SK-N-SH treated with all-trans-retinoic acid at 6 μM for 48 hours (cell line): ENCODE data around the gene SLC6A4.

Source experiments
- ATAC-seq: fragments of 200-7000 bp; cut with Tn5 transposase; 3 replicates; pipeline ENCODE4 v1.9.1; 2020; ENCODE audit warnings: mild to moderate bottlenecking, moderate library complexity
- ARNTL ChIP-seq: fragments of 450-650 bp; formaldehyde crosslinking; IDR thresholded peaks from 2 replicates; pipeline ENCODE4 v1.5.0; 2020; ENCODE audit warnings: low read depth, mild to moderate bottlenecking, moderate library complexity, borderline replicate concordance
- BACH2 ChIP-seq: fragments of 250-450 bp; sonication (Bioruptor Pico); IDR thresholded peaks from 2 replicates; pipeline ENCODE4 v1.9.0; 2021; ENCODE audit warnings: mild to moderate bottlenecking, borderline replicate concordance
- CREB5 ChIP-seq: fragments of 250-450 bp; sonication (Bioruptor Pico); IDR thresholded peaks from 2 replicates; pipeline ENCODE4 v1.5.1; 2020; ENCODE audit warnings: low read depth, mild to moderate bottlenecking, moderate library complexity
- CSRNP3 ChIP-seq: fragments of 250-450 bp; sonication (Bioruptor Pico); IDR thresholded peaks from 2 replicates; pipeline ENCODE4 v1.5.1; 2021; ENCODE audit warnings: mild to moderate bottlenecking, moderate library complexity
- ESRRG ChIP-seq: fragments of 250-450 bp; sonication (Bioruptor Pico); IDR thresholded peaks from 2 replicates; pipeline ENCODE4 v1.6.1; 2021; ENCODE audit warnings: mild to moderate bottlenecking
- GLIS3 ChIP-seq: fragments of 250-450 bp; sonication (Bioruptor Pico); IDR thresholded peaks from 2 replicates; pipeline ENCODE4 v1.5.0; 2020; ENCODE audit warnings: mild to moderate bottlenecking, moderate library complexity
- ISL1 ChIP-seq: fragments of 250-450 bp; sonication (Bioruptor Pico); IDR thresholded peaks from 2 replicates; pipeline ENCODE4 v2.1.2; 2022; ENCODE audit warnings: mild to moderate bottlenecking, moderate library complexity
- OSR1 ChIP-seq: fragments of 250-450 bp; sonication (Bioruptor Pico); IDR thresholded peaks from 2 replicates; pipeline ENCODE4 v1.8.0; 2022; ENCODE audit warnings: moderate library complexity, mild to moderate bottlenecking, inconsistent platforms
- PATZ1 ChIP-seq: fragments of 250-450 bp; sonication (Bioruptor Pico); IDR thresholded peaks from 2 replicates; pipeline ENCODE4 v1.8.0; 2020; ENCODE audit warnings: mild to moderate bottlenecking, moderate library complexity, borderline replicate concordance
- POU6F1 ChIP-seq: fragments of 250-450 bp; sonication (Bioruptor Pico); IDR thresholded peaks from 2 replicates; pipeline ENCODE4 v1.8.0; 2021; ENCODE audit warnings: low read depth, mild to moderate bottlenecking, moderate library complexity, borderline replicate concordance
- PPARA ChIP-seq: fragments of 250-450 bp; sonication (Bioruptor Pico); IDR thresholded peaks from 2 replicates; pipeline ENCODE4 v1.5.0; 2020; ENCODE audit warnings: mild to moderate bottlenecking, borderline replicate concordance
- SNAI2 ChIP-seq: fragments of 250-450 bp; sonication (Bioruptor Pico); IDR thresholded peaks from 2 replicates; pipeline ENCODE4 v1.5.0; 2020; ENCODE audit warnings: mild to moderate bottlenecking, moderate library complexity
- TCF4 ChIP-seq: fragments of 250-450 bp; sonication (Bioruptor Pico); IDR thresholded peaks from 2 replicates; pipeline ENCODE4 v1.8.0; 2021; ENCODE audit warnings: mild to moderate bottlenecking, moderate library complexity, borderline replicate concordance
- TOX ChIP-seq: fragments of 250-450 bp; sonication (Bioruptor Pico); IDR thresholded peaks from 2 replicates; pipeline ENCODE4 v1.8.0; 2021; ENCODE audit warnings: mild to moderate bottlenecking, moderate library complexity, borderline replicate concordance
- TSHZ2 ChIP-seq: fragments of 250-450 bp; sonication (Bioruptor Pico); IDR thresholded peaks from 2 replicates; pipeline ENCODE4 v1.5.0; 2020; ENCODE audit warnings: mild to moderate bottlenecking, moderate library complexity
- ZFP3 ChIP-seq: fragments of 250-450 bp; sonication (Bioruptor Pico); IDR thresholded peaks from 2 replicates; pipeline ENCODE4 v1.5.0; 2020; ENCODE audit warnings: mild to moderate bottlenecking, moderate library complexity
- ZFP30 ChIP-seq: fragments of 450-650 bp; formaldehyde crosslinking; IDR thresholded peaks from 2 replicates; pipeline ENCODE4 v1.5.0; 2022; ENCODE audit warnings: mild to moderate bottlenecking, moderate library complexity
- ZNF565 ChIP-seq: fragments of 450-650 bp; formaldehyde crosslinking; conservative IDR thresholded peaks from 2 replicates; pipeline ENCODE4 v1.5.0; 2020; ENCODE audit warnings: low read depth, mild to moderate bottlenecking, moderate library complexity
- ZNF70 ChIP-seq: fragments of 450-650 bp; formaldehyde crosslinking; IDR thresholded peaks from 2 replicates; pipeline ENCODE4 v1.5.0; 2020; ENCODE audit warnings: mild to moderate bottlenecking, moderate library complexity

SLC6A4 gene

GRCh38 chr17:30224419-30224960, 11.0 kb downstream of the SLC6A4 start:
- ATAC-seq, result no peak
- no peak for TF ChIP-seq ESRRG (CRISPR knock-in tag)
- no peak for TF ChIP-seq PPARA (CRISPR knock-in tag)
- no peak for TF ChIP-seq OSR1 (CRISPR knock-in tag)
- TF ChIP-seq ISL1 (CRISPR knock-in tag), result no peak
- no peak for TF ChIP-seq GLIS3 (CRISPR knock-in tag)
- TF ChIP-seq ZFP3 (CRISPR knock-in tag), result no peak
- no peak for TF ChIP-seq ZFP30 (CRISPR knock-in tag)
- TF ChIP-seq TOX, result no peak
- no peak for TF ChIP-seq PATZ1 (CRISPR knock-in tag)
- no peak for TF ChIP-seq CREB5 (CRISPR knock-in tag)
- TF ChIP-seq ARNTL, result no peak

GRCh38 chr17:30222721-30223175, 12.7 kb downstream of the SLC6A4 start:
- no peak for ATAC-seq

GRCh38 chr17:30222251-30222650, 13.2 kb downstream of the SLC6A4 start:
- ATAC-seq, result no peak
- no peak for TF ChIP-seq POU6F1 (CRISPR knock-in tag)
- TF ChIP-seq CSRNP3 (CRISPR knock-in tag), result no peak
- TF ChIP-seq ESRRG (CRISPR knock-in tag), result no peak
- TF ChIP-seq ZFP3 (CRISPR knock-in tag), result no peak
- TF ChIP-seq SNAI2 (CRISPR knock-in tag), result no peak
- no peak for TF ChIP-seq TCF4
- TF ChIP-seq TSHZ2 (CRISPR knock-in tag), result no peak
- no peak for TF ChIP-seq PPARA (CRISPR knock-in tag)
- TF ChIP-seq ZNF70 (CRISPR knock-in tag), result no peak
- no peak for TF ChIP-seq ZNF565 (CRISPR knock-in tag)

More at GRCh38 chr17:30222721-30223175, 12.7 kb downstream of the SLC6A4 start:
- no peak for TF ChIP-seq BACH2 (CRISPR knock-in tag)
- no peak for TF ChIP-seq ZNF565 (CRISPR knock-in tag)
- TF ChIP-seq CREB5 (CRISPR knock-in tag), result no peak
- no peak for TF ChIP-seq PATZ1 (CRISPR knock-in tag)
- TF ChIP-seq ZFP30 (CRISPR knock-in tag), result no peak
- TF ChIP-seq OSR1 (CRISPR knock-in tag), result no peak
- no peak for TF ChIP-seq PPARA (CRISPR knock-in tag)
- no peak for TF ChIP-seq ARNTL
- no peak for TF ChIP-seq SNAI2 (CRISPR knock-in tag)
- TF ChIP-seq, all 23 proteins: peak for 0
